ENCODE results near the gene MGLL. TPM values are rescaled to one million over a fixed set of nuclear protein-coding genes. Genes with fewer than 3 reads are reported as not detected.

Gene MGLL
- total and polyA plus RNA-seq, 4 donors: 9.4 to 277 (median 74.2) TPM

DNA sequence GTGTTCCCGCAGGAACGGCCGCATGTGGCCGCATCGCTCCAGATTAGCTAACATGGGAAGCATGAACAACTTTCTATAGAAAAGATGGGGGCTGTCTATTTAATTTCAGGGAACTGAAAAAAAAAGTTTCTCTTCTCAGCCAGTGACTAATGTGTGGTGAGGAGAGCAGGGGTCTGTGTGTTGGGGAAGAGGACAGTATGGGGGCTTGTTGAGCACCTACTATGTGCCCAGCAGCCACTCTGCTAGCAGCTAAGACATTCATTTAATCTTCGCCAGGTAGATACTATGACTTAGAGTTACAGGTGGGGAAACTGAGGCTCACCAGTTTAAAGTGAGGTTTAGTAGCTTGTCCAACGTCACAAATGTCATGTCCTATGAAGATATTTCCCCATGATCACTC lies 56.6 kb downstream of the MGLL start:
- WGBS: 97% methylated on average over 7 of the region's 7 CpGs
- Histone ChIP-seq H3K4me3 (ENCODE audit: low read depth in 1 of 3, low read length in 3 of 3) (no peak overlapping the region), H3K27ac (ENCODE audit: low read depth in 1 of 2, low read length in 2 of 2) (peak overlapping the region in 1 of 2 donors; percentile 31), H3K27me3 (ENCODE audit: control insufficient read depth in 4 of 4, insufficient read depth in 4 of 4, low read length in 3 of 4) (no peaks in the 10 kb centered on the region), H3K4me1 (ENCODE audit: control insufficient read depth in 4 of 4, insufficient read depth in 4 of 4, low read length in 3 of 4) (peaks cover 9 to 54% (median 40%) of the 10 kb centered on the region in 4 donors), H3K9me3 (ENCODE audit: control insufficient read depth in 4 of 4, low read length in 3 of 4) (no peaks in the 10 kb centered on the region), H3K36me3 (ENCODE audit: control insufficient read depth in 4 of 4, insufficient read depth in 3 of 4, low read depth in 1 of 4, low read length in 3 of 4) (peaks cover 0 to 9% (median 3%) of the 10 kb centered on the region in 4 donors), H3K9ac (ENCODE audit: low read depth in 1 of 2, low read length in 2 of 2) (no peak overlapping the region)
- TF ChIP-seq HNF4G (IDR thresholded peaks at IDR 0.05): no peak
- no peak for TF ChIP-seq JUND (IDR thresholded peaks at IDR 0.05)
- TF ChIP-seq, protein P1, sequence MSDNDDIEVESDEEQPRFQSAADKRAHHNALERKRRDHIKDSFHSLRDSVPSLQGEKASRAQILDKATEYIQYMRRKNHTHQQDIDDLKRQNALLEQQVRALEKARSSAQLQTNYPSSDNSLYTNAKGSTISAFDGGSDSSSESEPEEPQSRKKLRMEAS (IDR thresholded peaks at IDR 0.05): no peak
- TF ChIP-seq, protein P2, sequence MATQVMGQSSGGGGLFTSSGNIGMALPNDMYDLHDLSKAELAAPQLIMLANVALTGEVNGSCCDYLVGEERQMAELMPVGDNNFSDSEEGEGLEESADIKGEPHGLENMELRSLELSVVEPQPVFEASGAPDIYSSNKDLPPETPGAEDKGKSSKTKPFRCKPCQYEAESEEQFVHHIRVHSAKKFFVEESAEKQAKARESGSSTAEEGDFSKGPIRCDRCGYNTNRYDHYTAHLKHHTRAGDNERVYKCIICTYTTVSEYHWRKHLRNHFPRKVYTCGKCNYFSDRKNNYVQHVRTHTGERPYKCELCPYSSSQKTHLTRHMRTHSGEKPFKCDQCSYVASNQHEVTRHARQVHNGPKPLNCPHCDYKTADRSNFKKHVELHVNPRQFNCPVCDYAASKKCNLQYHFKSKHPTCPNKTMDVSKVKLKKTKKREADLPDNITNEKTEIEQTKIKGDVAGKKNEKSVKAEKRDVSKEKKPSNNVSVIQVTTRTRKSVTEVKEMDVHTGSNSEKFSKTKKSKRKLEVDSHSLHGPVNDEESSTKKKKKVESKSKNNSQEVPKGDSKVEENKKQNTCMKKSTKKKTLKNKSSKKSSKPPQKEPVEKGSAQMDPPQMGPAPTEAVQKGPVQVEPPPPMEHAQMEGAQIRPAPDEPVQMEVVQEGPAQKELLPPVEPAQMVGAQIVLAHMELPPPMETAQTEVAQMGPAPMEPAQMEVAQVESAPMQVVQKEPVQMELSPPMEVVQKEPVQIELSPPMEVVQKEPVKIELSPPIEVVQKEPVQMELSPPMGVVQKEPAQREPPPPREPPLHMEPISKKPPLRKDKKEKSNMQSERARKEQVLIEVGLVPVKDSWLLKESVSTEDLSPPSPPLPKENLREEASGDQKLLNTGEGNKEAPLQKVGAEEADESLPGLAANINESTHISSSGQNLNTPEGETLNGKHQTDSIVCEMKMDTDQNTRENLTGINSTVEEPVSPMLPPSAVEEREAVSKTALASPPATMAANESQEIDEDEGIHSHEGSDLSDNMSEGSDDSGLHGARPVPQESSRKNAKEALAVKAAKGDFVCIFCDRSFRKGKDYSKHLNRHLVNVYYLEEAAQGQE (IDR thresholded peaks at IDR 0.05): no peak
- no peak for TF ChIP-seq YY1 (IDR thresholded peaks at IDR 0.05)
- TF ChIP-seq, protein P3, sequence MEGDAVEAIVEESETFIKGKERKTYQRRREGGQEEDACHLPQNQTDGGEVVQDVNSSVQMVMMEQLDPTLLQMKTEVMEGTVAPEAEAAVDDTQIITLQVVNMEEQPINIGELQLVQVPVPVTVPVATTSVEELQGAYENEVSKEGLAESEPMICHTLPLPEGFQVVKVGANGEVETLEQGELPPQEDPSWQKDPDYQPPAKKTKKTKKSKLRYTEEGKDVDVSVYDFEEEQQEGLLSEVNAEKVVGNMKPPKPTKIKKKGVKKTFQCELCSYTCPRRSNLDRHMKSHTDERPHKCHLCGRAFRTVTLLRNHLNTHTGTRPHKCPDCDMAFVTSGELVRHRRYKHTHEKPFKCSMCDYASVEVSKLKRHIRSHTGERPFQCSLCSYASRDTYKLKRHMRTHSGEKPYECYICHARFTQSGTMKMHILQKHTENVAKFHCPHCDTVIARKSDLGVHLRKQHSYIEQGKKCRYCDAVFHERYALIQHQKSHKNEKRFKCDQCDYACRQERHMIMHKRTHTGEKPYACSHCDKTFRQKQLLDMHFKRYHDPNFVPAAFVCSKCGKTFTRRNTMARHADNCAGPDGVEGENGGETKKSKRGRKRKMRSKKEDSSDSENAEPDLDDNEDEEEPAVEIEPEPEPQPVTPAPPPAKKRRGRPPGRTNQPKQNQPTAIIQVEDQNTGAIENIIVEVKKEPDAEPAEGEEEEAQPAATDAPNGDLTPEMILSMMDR (IDR thresholded peaks at IDR 0.05; ENCODE audit: low read depth, low read length, missing input control): no peak
- no peak for TF ChIP-seq EGR1 (IDR thresholded peaks at IDR 0.05; ENCODE audit: low read depth in 2 of 2)
- TF ChIP-seq, protein P4, sequence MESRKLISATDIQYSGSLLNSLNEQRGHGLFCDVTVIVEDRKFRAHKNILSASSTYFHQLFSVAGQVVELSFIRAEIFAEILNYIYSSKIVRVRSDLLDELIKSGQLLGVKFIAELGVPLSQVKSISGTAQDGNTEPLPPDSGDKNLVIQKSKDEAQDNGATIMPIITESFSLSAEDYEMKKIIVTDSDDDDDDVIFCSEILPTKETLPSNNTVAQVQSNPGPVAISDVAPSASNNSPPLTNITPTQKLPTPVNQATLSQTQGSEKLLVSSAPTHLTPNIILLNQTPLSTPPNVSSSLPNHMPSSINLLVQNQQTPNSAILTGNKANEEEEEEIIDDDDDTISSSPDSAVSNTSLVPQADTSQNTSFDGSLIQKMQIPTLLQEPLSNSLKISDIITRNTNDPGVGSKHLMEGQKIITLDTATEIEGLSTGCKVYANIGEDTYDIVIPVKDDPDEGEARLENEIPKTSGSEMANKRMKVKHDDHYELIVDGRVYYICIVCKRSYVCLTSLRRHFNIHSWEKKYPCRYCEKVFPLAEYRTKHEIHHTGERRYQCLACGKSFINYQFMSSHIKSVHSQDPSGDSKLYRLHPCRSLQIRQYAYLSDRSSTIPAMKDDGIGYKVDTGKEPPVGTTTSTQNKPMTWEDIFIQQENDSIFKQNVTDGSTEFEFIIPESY (IDR thresholded peaks at IDR 0.05): no peak
- no peak for TF ChIP-seq NR2F2 (IDR thresholded peaks at IDR 0.05)
- TF ChIP-seq SP1 (IDR thresholded peaks at IDR 0.05): no peak
- no peak for TF ChIP-seq RXRA (IDR thresholded peaks at IDR 0.05)
- TF ChIP-seq FOXA2 (IDR thresholded peaks at IDR 0.05): no peak
- TF ChIP-seq RAD21 (IDR thresholded peaks at IDR 0.05): no peak
- TF ChIP-seq GABPA (IDR thresholded peaks at IDR 0.05 in 1 of 2, conservative IDR thresholded peaks at IDR 0.05 in 1 of 2): no peak
- DNase-seq (ENCODE audit: low spot score): no peak

DNA sequence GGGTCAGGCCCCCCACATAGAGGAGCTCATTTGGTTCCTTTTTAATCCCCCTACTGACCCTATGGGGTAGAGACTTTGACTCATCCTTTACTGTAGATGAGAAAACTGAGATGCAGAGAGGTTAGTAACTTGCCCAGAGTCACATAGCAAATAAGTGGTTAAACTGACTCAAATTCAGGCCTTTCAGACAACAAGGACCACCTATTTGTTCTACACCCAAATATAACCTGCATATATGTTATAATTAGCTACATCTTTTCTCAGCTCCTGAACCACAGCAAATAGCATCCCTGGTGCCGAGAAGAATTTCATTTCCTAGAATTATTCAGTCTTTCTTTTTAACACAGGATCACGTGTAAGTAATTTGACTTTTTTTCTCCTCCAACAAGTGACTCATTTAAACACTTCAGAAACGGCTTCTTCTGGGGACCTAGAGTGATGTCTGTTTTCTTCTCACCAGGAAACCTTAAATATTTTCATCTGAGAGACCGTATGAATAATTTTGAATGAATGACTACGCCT lies 57.4 kb downstream of the MGLL start:
- Histone ChIP-seq H3K4me1 (ENCODE audit: control insufficient read depth in 4 of 4, insufficient read depth in 4 of 4, low read length in 3 of 4) (peaks cover 9 to 53% (median 37%) of the 10 kb centered on the region in 4 donors), H3K4me3 (ENCODE audit: low read depth in 1 of 3, low read length in 3 of 3) (no peak overlapping the region), H3K36me3 (ENCODE audit: control insufficient read depth in 4 of 4, insufficient read depth in 3 of 4, low read depth in 1 of 4, low read length in 3 of 4) (peaks cover 0 to 11% (median 3%) of the 10 kb centered on the region in 4 donors), H3K9ac (ENCODE audit: low read depth in 1 of 2, low read length in 2 of 2) (no peak overlapping the region), H3K27me3 (ENCODE audit: control insufficient read depth in 4 of 4, insufficient read depth in 4 of 4, low read length in 3 of 4) (no peaks in the 10 kb centered on the region), H3K9me3 (ENCODE audit: control insufficient read depth in 4 of 4, low read length in 3 of 4) (no peaks in the 10 kb centered on the region), H3K27ac (ENCODE audit: low read depth in 1 of 2, low read length in 2 of 2) (no peak overlapping the region)
- WGBS: 88% methylated on average over 5 of the region's 5 CpGs
- TF ChIP-seq, protein P4 (IDR thresholded peaks at IDR 0.05): no peak
- TF ChIP-seq GABPA (IDR thresholded peaks at IDR 0.05 in 1 of 2, conservative IDR thresholded peaks at IDR 0.05 in 1 of 2) (no peak), HNF4G (IDR thresholded peaks at IDR 0.05) (no peak), EGR1 (IDR thresholded peaks at IDR 0.05; ENCODE audit: low read depth in 2 of 2) (no peak), HNF4A (conservative IDR thresholded peaks at IDR 0.05) (no peak), FOXA1 (IDR thresholded peaks at IDR 0.05) (no peak), YY1 (IDR thresholded peaks at IDR 0.05) (no peak), JUND (IDR thresholded peaks at IDR 0.05) (no peak)
- DNase-seq (ENCODE audit: low spot score): no peak
